HG03066 (cell line): ENCODE data around the gene LRCOL1.

Experiments
- ATAC-seq: cut with Tn5 transposase; IDR thresholded peaks from one replicate; pipeline ENCODE4 v1.9.1; 2021; ENCODE audit warnings: low read depth; ENCODE audit not compliant: unreplicated experiment

LRCOL1 gene

GRCh38 chr12:132554845-132555630 is 55.3 kb downstream of the LRCOL1 start:
- ATAC-seq = no peak
